Right lobe of liver (tissue), 6 donors: ENCODE measurements around the gene TMC4. TPM values are rescaled to one million over a fixed set of nuclear protein-coding genes. Genes with fewer than 3 reads are reported as not detected.

ENCODE experiments used
- ATAC-seq, 4 donors: fragments of 200-7000 bp; cut with Tn5 transposase; one replicate each; pipeline ENCODE4 v1.9.1; 2020; ENCODE audit warnings: mild to moderate bottlenecking in 4 of 4, moderate library complexity in 4 of 4
- DNase-seq, 3 donors: peaks; one replicate each; pipeline ENCODE4 v3.0.0-alpha.2; 2020
- H3K27ac ChIP-seq, 3 donors: fragments of 200-600 bp; one replicate each; pipeline ENCODE4 v1.8.0; 2022
- H3K27me3 ChIP-seq, 2 donors: fragments of 200-600 bp; one replicate each; pipeline ENCODE4 v1.8.0; 2022
- H3K36me3 ChIP-seq, 4 donors: fragments of 200-600 bp; sonication (generic) in 1 of 4; one replicate each; pipeline versions ENCODE4 v1.5.1 to v1.8.0; 2017 to 2022; ENCODE audit warnings: control low read depth in 1 of 4
- H3K4me1 ChIP-seq, 4 donors: fragments of 200-600 bp; sonication (generic) in 1 of 4; one replicate each; pipeline versions ENCODE4 v1.5.1 to v1.8.0; 2017 to 2022; ENCODE audit warnings: control low read depth in 1 of 4
- H3K4me3 ChIP-seq, 3 donors: fragments of 200-600 bp; one replicate each; pipeline ENCODE4 v1.8.0; 2022
- H3K9me3 ChIP-seq, 4 donors: fragments of 200-600 bp; sonication (generic) in 1 of 4; one replicate each; pipeline versions ENCODE4 v1.5.1 to v1.8.0; 2017 to 2022; ENCODE audit warnings: control low read depth in 1 of 4
- CTCF ChIP-seq, 4 donors: fragments of 200-600 bp in 3 of 4; fragments of 450-650 bp in 1 of 4; IDR thresholded peaks; one replicate each; pipeline versions ENCODE4 v1.5.1 to v1.8.0; 2016 to 2022; ENCODE audit warnings: antibody characterized with exemption in 4 of 4, mild to moderate bottlenecking in 2 of 4
- POLR2A ChIP-seq: fragments of 450-650 bp; IDR thresholded peaks from one replicate; pipeline ENCODE4 v1.6.1; 2017; ENCODE audit warnings: antibody characterized with exemption, mild to moderate bottlenecking
- WGBS: methylation state at CpG from one replicate; pipeline ENCODE4 v1.1.6; 2018; ENCODE audit warnings: low coverage, low lambda C conversion rate; ENCODE audit not compliant: insufficient coverage; ENCODE audit errors: missing lambda C conversion rate; 5-methylcytosine and 5-hydroxymethylcytosine counted together
- intact Hi-C, 2 donors: fragments of 100-400 bp; cut with DNase I; formaldehyde crosslinking; loops; one replicate each; pipeline versions ENCODE4 v1.11.2 to v1.14.1; 2022
- total RNA-seq, 6 experiments: library from RNA; depleted of rRNA in 2 of 6; stranded (reverse); fragments of >200 nt in 2 of 6; fragmentation: NEBNext Ultra II Directional in 3 of 6; extraction: Animal tissue kit (Norgen Biotek cat#: 25700) in 3 of 6; gene quantifications; one replicate each; pipeline versions ENCODE4 v1.1.0 to v1.2.4, GENCODE V29; 2016 to 2023
- donor health status: DM: no; HTN: yes; CAD: no.
- donor health status: DM: no; HTN: no; CAD: no.
- donor health status: DM: no; HTN: no; CAD: no.
- donor health status: DM: no; HTN: yes; CAD: no.
- donor health status: DM: no; HTN: yes; CAD: no.

Gene TMC4
- total RNA-seq, 6 experiments from 2014 or later, result 0.18 to 2.4 (median 1.1) TPM

GRCh38 chr19:54206831-54207177 is 33.8 kb upstream of the TMC4 start:
- Histone ChIP-seq H3K36me3 (peaks cover 17 to 62% (median 36%) of the 10 kb centered on the region in 4 donors), H3K4me3 (peak overlapping the region in 1 of 3 donors; percentile 18), H3K9me3 (no peaks in the 10 kb centered on the region), H3K27me3 (no peaks in the 10 kb centered on the region), H3K4me1 (peaks cover 0 to 94% (median 53%) of the 10 kb centered on the region in 4 donors), H3K27ac (peak overlapping the region; percentile 78 to 98 (median 86))
- WGBS, result 73% methylated on average over 9 of the region's 13 CpGs
- intact Hi-C loops, result no loop called here
- ATAC-seq (no peak), DNase-seq (no peak)
- TF ChIP-seq CTCF (IDR thresholded peaks at IDR 0.05) (no peak), POLR2A (no peak)

GRCh38 chr19:54206030-54206830 is 33.3 kb upstream of the TMC4 start:
- no peaks in the 10 kb centered on the region for H3K9me3 ChIP-seq
- DNase-seq, result peak in 1 of 3 donors; percentile 40
- WGBS, result 80% methylated on average over 1 of the region's 27 CpGs
- peaks cover 17 to 67% (median 36%) of the 10 kb centered on the region in 4 donors for H3K36me3 ChIP-seq
- intact Hi-C loops, result no loop called here
- H3K4me1 ChIP-seq, result peaks cover 0 to 95% (median 53%) of the 10 kb centered on the region in 4 donors
- TF ChIP-seq CTCF (IDR thresholded peaks at IDR 0.05), result no peak
- no peak for TF ChIP-seq POLR2A
- H3K27me3 ChIP-seq, result no peaks in the 10 kb centered on the region
- H3K4me3 ChIP-seq, result peak overlapping the region in 1 of 3 donors; percentile 18
- ATAC-seq, result no peak
- peak overlapping the region in 2 of 3 donors; percentile 78 to 86 for H3K27ac ChIP-seq

- no peaks in the 10 kb centered on the region for H3K9me3 ChIP-seq
- H3K27me3 ChIP-seq, result no peaks in the 10 kb centered on the region
- no peak for DNase-seq
- peaks cover 0 to 83% (median 48%) of the 10 kb centered on the region in 4 donors for H3K4me1 ChIP-seq
- intact Hi-C loops, result no loop called here
- ATAC-seq, result no peak
- WGBS, result 53% methylated on average over 4 of the region's 4 CpGs
- peak overlapping the region in 1 of 3 donors; percentile 86 for H3K27ac ChIP-seq
- TF ChIP-seq CTCF (IDR thresholded peaks at IDR 0.05) (no peak), POLR2A (no peak)
- peaks cover 17 to 67% (median 36%) of the 10 kb centered on the region in 4 donors for H3K36me3 ChIP-seq
- no peak overlapping the region for H3K4me3 ChIP-seq
Observed at GRCh38 chr19:54204767-54205468, 32.0 kb upstream of the TMC4 start.

GRCh38 chr19:54203151-54203611 is 30.2 kb upstream of the TMC4 start:
- Histone ChIP-seq H3K27ac (peak overlapping the region; percentile 32 to 95 (median 86)), H3K9me3 (no peaks in the 10 kb centered on the region), H3K27me3 (no peaks in the 10 kb centered on the region), H3K4me3 (peak overlapping the region; percentile 65 to 71 (median 69)), H3K36me3 (peaks cover 17 to 67% (median 36%) of the 10 kb centered on the region in 4 donors), H3K4me1 (peaks cover 0 to 66% (median 35%) of the 10 kb centered on the region in 4 donors)
- 15% methylated on average over 9 of the region's 9 CpGs for WGBS
- peak; percentile 52 to 61 (median 60) for ATAC-seq
- intact Hi-C loops, result no loop called here
- DNase-seq, result peak in 2 of 3 donors; percentile 58 to 82
- TF ChIP-seq POLR2A (no peak), CTCF (IDR thresholded peaks at IDR 0.05) (no peak)
